HepG2 (cell line): Measurements from ENCODE around the gene SERPINA3. TPM values are rescaled to one million over a fixed set of nuclear protein-coding genes. Genes with fewer than 3 reads are reported as not detected.
A peak's percentile ranks its signal among the peaks of the same experiment; 100 is the strongest.

Source experiments
- ATAC-seq: fragments of 200-7000 bp; cut with Tn5 transposase; 3 replicates; pipeline ENCODE4 v1.9.1; 2020; ENCODE audit warnings: mild to moderate bottlenecking, moderate library complexity
- BruUV-seq: library from RNA; stranded (reverse); fragments of 400-500 nt; replicated peaks from 2 replicates; lab custom pipeline; 2021; lab: Mats Ljungman, UMichigan
- CTCF ChIA-PET: fragments of 300-600 bp; formaldehyde crosslinking; extraction: SDS; loops from one replicate; lab custom pipeline; 2021; ENCODE audit warnings: low total read pairs, inconsistent platforms, low intra/inter-chr PET ratio; lab: Yijun Ruan, JAX
- POLR2A ChIA-PET: fragments of 350-600 bp; sonication (Branson Sonifier 250); formaldehyde crosslinking; loops from one replicate; lab custom pipeline; 2020; ENCODE audit warnings: antibody characterized with exemption, inconsistent platforms; lab: Yijun Ruan, JAX
- DNase-seq: peaks from one replicate; pipeline ENCODE4 v3.0.0-alpha.2; 2015; ENCODE audit warnings: low spot score
- FAIRE-seq: peaks from 3 replicates; lab custom pipeline; 2011; peaks lifted over from hg19 to GRCh38; lab: Jason Lieb, UNC
- H2AFZ ChIP-seq: one replicate; pipeline ENCODE4 v1.6.1; 2011; ENCODE audit warnings: low read length, inconsistent platforms
- H3K27ac ChIP-seq: fragments of 300-600 bp; 3 replicates; pipeline ENCODE4 v1.8.0; 2011; ENCODE audit warnings: mixed run types, mild to moderate bottlenecking, mixed read lengths, low read length, inconsistent platforms; ENCODE audit not compliant: insufficient read depth; ENCODE audit errors: extremely low read length
- H3K27me3 ChIP-seq, 2 experiments: fragments of 200-600 bp in 1 of 2; 2 replicates in 1 of 2; 3 replicates in 1 of 2; pipeline versions ENCODE4 v1.6.0 to v1.8.0; 2011; ENCODE audit warnings: low read length in 2 of 2, mild to moderate bottlenecking in 2 of 2, moderate library complexity in 2 of 2, inconsistent platforms in 1 of 2; ENCODE audit not compliant: insufficient read depth in 2 of 2, control insufficient read depth in 1 of 2
- H3K36me3 ChIP-seq, 2 experiments: fragments of 200-600 bp in 1 of 2; replicated peaks in 1 of 2; 2 replicates in 1 of 2; 3 replicates in 1 of 2; pipeline versions ENCODE4 v1.5.1 to v1.8.0; 2011; ENCODE audit warnings: low read length in 2 of 2, inconsistent platforms in 1 of 2; ENCODE audit not compliant: insufficient read depth in 2 of 2, control insufficient read depth in 1 of 2
- H3K4me1 ChIP-seq: 2 replicates; pipeline ENCODE4 v1.5.1; 2012; ENCODE audit warnings: low read length, inconsistent platforms; ENCODE audit not compliant: insufficient read depth
- H3K4me2 ChIP-seq: 2 replicates; pipeline ENCODE4 v1.6.0; 2011; ENCODE audit warnings: low read depth, low read length, inconsistent platforms
- H3K4me3 ChIP-seq, 3 experiments: fragments of 200-600 bp in 1 of 3; sonication (generic), shearing (Covaris generic) in 1 of 3; replicated peaks in 1 of 3; 2 replicates each; pipeline ENCODE4 v1.5.1; 2011 to 2016; ENCODE audit warnings: low read length in 3 of 3, inconsistent platforms in 2 of 3, low read depth in 2 of 3, mild to moderate bottlenecking in 2 of 3, control low read depth in 1 of 3, mixed read lengths in 1 of 3; ENCODE audit not compliant: insufficient read depth in 1 of 3
- H3K79me2 ChIP-seq: one replicate; pipeline ENCODE4 v1.6.1; 2011; ENCODE audit warnings: low read length, inconsistent platforms; ENCODE audit not compliant: insufficient read depth
- H3K9ac ChIP-seq: 2 replicates; pipeline ENCODE4 v1.6.0; 2011; ENCODE audit warnings: mild to moderate bottlenecking, low read depth, low read length, inconsistent platforms; ENCODE audit not compliant: insufficient read depth
- H3K9me3 ChIP-seq: 2 replicates; pipeline ENCODE4 v1.5.1; 2012; ENCODE audit warnings: mild to moderate bottlenecking, low read length
- H4K20me1 ChIP-seq: 2 replicates; pipeline ENCODE4 v1.6.0; 2011; ENCODE audit warnings: inconsistent platforms, mild to moderate bottlenecking, low read length, moderate library complexity; ENCODE audit not compliant: insufficient read depth
- CHCHD3 ChIP-seq: sonication (generic); formaldehyde crosslinking; IDR thresholded peaks from 2 replicates; pipeline ENCODE4 v1.8.0; 2022; ENCODE audit warnings: mild to moderate bottlenecking, missing genetic modification reagents, moderate library complexity
- GTF2F1 ChIP-seq: fragments of 150-350 bp; IDR thresholded peaks from 2 replicates; pipeline ENCODE4 v1.6.1; 2014; ENCODE audit warnings: low read length
- KDM5A ChIP-seq: fragments of 200-600 bp; sonication (generic); IDR thresholded peaks from 2 replicates; pipeline ENCODE4 v1.7.0; 2018; ENCODE audit warnings: antibody characterized with exemption, mild to moderate bottlenecking, low read length, borderline replicate concordance
- KLF6 ChIP-seq: IDR thresholded peaks from 2 replicates; pipeline ENCODE4 v1.8.0; 2016; ENCODE audit warnings: missing biosample characterization, missing genetic modification reagents
- PAF1 ChIP-seq: IDR thresholded peaks from 2 replicates; pipeline ENCODE4 v1.6.1; 2016; ENCODE audit warnings: missing genetic modification reagents, missing compliant biosample characterization
- POLR2A ChIP-seq, 2 experiments: IDR thresholded peaks; 2 replicates each; pipeline ENCODE4 v1.6.1; 2011; ENCODE audit warnings: low read depth in 2 of 2, low read length in 2 of 2, mild to moderate bottlenecking in 1 of 2, moderate library complexity in 1 of 2; ENCODE audit not compliant: insufficient read depth in 1 of 2
- POLR2AphosphoS5 ChIP-seq: IDR thresholded peaks from 2 replicates; pipeline ENCODE4 v1.6.1; 2012; ENCODE audit warnings: low read depth, low read length
- RBFOX2 ChIP-seq: fragments of 200-400 bp; formaldehyde crosslinking; IDR thresholded peaks from 2 replicates; pipeline ENCODE4 v1.6.1; 2017; ENCODE audit warnings: low read depth, mild to moderate bottlenecking, low read length
- ZNF260 ChIP-seq: sonication (generic); formaldehyde crosslinking; IDR thresholded peaks from 2 replicates; pipeline ENCODE4 v1.4.0; 2020; ENCODE audit warnings: missing genetic modification reagents, low read depth, mild to moderate bottlenecking, borderline replicate concordance
- ZNF317 ChIP-seq: sonication (generic); formaldehyde crosslinking; IDR thresholded peaks from 2 replicates; pipeline ENCODE4 v1.5.0; 2020; ENCODE audit warnings: mild to moderate bottlenecking, missing genetic modification reagents
- ZNF546 ChIP-seq: sonication (generic); formaldehyde crosslinking; conservative IDR thresholded peaks from 2 replicates; pipeline ENCODE4 v1.8.1; 2023; ENCODE audit warnings: mild to moderate bottlenecking, missing genetic modification reagents
- ZNF678 ChIP-seq: sonication (generic); formaldehyde crosslinking; IDR thresholded peaks from 2 replicates; pipeline ENCODE4 v1.4.0; 2020; ENCODE audit warnings: mild to moderate bottlenecking, missing genetic modification reagents
- WGBS: methylation state at CpG from one replicate; pipeline ENCODE4 v1.1.6; 2017; ENCODE audit warnings: low lambda C conversion rate; 5-methylcytosine and 5-hydroxymethylcytosine counted together
- in situ Hi-C: cut with HindIII; loops from 2 replicates; pipeline ENCODE4 v1.10.0; 2017; ENCODE audit warnings: low pct_unique_long_range_greater_than_20kb; ENCODE audit not compliant: extremely low pct_ligation_motif_present
- intact Hi-C: fragments of 100-400 bp; cut with micrococcal nuclease; formaldehyde crosslinking; loops from one replicate; pipeline ENCODE4 v1.10.0; 2022; ENCODE audit not compliant: unreplicated experiment
- polyA plus RNA-seq, 8 experiments: library from polyadenylated mRNA; depleted of rRNA in 3 of 8; stranded (reverse) in 7 of 8; unstranded in 1 of 8; fragments of >200 nt; fragmentation: Illumina TruSeq in 4 of 8; extraction: Trizol in 4 of 8; gene quantifications; 2 replicates each; pipeline versions ENCODE4 v1.2.1 to v1.2.3, GENCODE V29; 2011 to 2016; ENCODE audit warnings: low read depth in 4 of 8, missing spikeins in 1 of 8, mixed read lengths in 1 of 8; ENCODE audit not compliant: insufficient read depth in 1 of 8
- total RNA-seq, 5 experiments: library from RNA; depleted of rRNA; stranded (reverse); fragments of >200 nt; fragmentation: Illumina TruSeq; extraction: Trizol; gene quantifications; 2 replicates each; pipeline ENCODE4 v1.2.3, GENCODE V29; 2016; ENCODE audit warnings: low read depth in 1 of 5
- TF ChIP-seq, protein P1 (sequence below): sonication (generic); formaldehyde crosslinking; IDR thresholded peaks from 2 replicates; pipeline ENCODE4 v1.5.1; 2020; ENCODE audit warnings: mild to moderate bottlenecking, missing genetic modification reagents
- TF ChIP-seq, protein P2 (sequence below): sonication (generic); formaldehyde crosslinking; IDR thresholded peaks from 2 replicates; pipeline ENCODE4 v1.4.0; 2020; ENCODE audit warnings: missing genetic modification reagents

SERPINA3 gene
- total and polyA plus RNA-seq, 2 of the 13 experiments (the other 11 are each of a cell fraction or from before 2014, with no cell fraction given), result 825 to 2,200 TPM

DNA sequence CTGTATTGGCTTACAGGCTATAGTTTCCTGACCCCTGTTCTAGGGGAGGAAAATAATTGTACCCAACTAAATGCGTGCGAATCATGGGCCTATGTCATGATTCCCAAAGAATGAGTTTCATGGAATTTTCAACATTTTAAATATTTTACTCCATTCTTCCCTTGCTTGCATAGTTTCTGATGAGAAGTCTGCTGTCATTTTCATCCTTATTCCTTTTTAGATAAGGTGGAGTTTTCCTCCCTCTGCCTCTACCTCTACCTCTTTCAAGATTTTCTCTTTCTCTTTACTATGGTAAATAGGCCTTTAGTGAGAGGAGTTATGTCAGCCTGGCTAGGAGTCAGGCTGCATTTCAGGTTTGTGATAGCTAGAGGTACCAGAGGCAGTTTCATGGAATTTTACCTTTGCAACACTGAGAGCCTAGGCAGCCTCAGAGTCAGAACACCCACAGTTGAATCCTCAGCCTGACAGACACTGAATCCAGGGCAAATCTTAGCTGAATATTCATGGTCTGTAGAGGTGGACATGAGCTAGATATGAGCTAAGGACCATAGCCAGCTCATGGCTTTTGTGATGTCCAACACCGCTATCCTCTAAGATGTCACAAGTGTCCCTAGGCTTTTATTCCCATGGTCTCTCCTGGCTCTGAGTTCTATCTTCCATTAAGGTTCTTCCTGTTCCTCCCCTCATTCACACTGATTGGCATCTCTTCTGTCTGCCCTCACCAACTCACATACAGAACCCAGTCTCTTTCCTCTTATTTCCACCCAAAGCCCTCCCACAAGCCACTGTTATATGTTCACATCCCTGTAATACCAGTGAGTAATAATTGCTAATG lies 6.0 kb downstream of the SERPINA3 start:
- POLR2A ChIA-PET, result interaction anchor here (0.9 to 19.0 kb wide), 8 partner anchors 19 to 96 kb away, joined by 3 to 638 read pairs (median 4); partner anchors contain the start of genes SERPINA4 and SERPINA5
- in situ Hi-C loops, result no loop called here
- no TSS peak for BruUV-seq

More for the DNA sequence above, 6.0 kb downstream of the SERPINA3 start:
- DNase-seq (no peak), FAIRE-seq (no peak), ATAC-seq (no peak)
- CTCF ChIA-PET, result no interaction called here
- Histone ChIP-seq H4K20me1 (peaks cover 57% of the 10 kb centered on the region; the same call in 1 of the 2 replicates), H3K27ac (no peak overlapping the region), H3K9me3 (peaks cover 17% of the 10 kb centered on the region), H3K4me1 (peaks cover 74% of the 10 kb centered on the region), H3K27me3 (no peaks in the 10 kb centered on the region; a peak in 1 of 5 replicates), H3K79me2 (peaks cover 45% of the 10 kb centered on the region), H3K4me3 (peak overlapping the region in 1 of 3 experiments; percentile 20; a peak in 1 of 6 replicates), H3K4me2 (peak overlapping the region; percentile 97), H2AFZ (no peak overlapping the region), H3K9ac (no peak overlapping the region), H3K36me3 (peaks cover 43 to 90% of the 10 kb centered on the region in 2 experiments)
- intact Hi-C loops, result loop anchor here (5.0 kb wide), 2 partner anchors 36 to 64 kb away; partner anchors contain the start of gene SERPINA5
- 98% methylated on average over 3 of the region's 3 CpGs for WGBS
- no peak for TF ChIP-seq ZNF546 (CRISPR knock-in tag)
- TF ChIP-seq, protein P1, sequence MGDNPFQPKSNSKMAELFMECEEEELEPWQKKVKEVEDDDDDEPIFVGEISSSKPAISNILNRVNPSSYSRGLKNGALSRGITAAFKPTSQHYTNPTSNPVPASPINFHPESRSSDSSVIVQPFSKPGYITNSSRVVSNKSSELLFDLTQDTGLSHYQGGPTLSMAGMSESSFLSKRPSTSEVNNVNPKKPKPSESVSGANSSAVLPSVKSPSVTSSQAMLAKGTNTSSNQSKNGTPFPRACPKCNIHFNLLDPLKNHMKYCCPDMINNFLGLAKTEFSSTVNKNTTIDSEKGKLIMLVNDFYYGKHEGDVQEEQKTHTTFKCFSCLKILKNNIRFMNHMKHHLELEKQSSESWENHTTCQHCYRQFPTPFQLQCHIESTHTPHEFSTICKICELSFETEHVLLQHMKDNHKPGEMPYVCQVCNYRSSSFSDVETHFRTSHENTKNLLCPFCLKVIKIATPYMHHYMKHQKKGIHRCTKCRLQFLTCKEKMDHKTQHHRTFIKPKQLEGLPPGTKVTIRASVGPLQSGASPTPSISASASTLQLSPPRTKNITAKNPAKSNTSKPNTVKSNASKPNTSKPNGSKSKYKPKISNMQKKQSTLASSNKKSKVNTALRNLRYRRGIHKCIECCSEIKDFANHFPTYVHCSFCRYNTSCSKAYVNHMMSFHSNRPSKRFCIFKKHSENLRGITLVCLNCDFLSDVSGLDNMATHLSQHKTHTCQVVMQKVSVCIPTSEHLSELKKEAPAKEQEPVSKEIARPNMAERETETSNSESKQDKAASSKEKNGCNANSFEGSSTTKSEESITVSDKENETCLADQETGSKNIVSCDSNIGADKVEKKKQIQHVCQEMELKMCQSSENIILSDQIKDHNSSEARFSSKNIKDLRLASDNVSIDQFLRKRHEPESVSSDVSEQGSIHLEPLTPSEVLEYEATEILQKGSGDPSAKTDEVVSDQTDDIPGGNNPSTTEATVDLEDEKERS, result peak; percentile 70; the same call in 1 of the 2 replicates
- 0 out of 2 replicates have a peak, but pooled peaks have one; percentile 28 for TF ChIP-seq PAF1 (CRISPR knock-in tag)
- TF ChIP-seq KDM5A, result no peak
- no peak for TF ChIP-seq GTF2F1
- no peak for TF ChIP-seq ZNF678 (CRISPR knock-in tag)
- TF ChIP-seq POLR2A (IDR thresholded peaks at IDR 0.05; ENCODE audit: insufficient read depth in 1 of 2, low read depth in 2 of 2, low read length in 2 of 2), result peak in 1 of 2 experiments; percentile 21; a peak in 1 of 4 replicates
- peak; percentile 13; the same call in 1 of the 2 replicates for TF ChIP-seq POLR2AphosphoS5
- TF ChIP-seq, protein P2, sequence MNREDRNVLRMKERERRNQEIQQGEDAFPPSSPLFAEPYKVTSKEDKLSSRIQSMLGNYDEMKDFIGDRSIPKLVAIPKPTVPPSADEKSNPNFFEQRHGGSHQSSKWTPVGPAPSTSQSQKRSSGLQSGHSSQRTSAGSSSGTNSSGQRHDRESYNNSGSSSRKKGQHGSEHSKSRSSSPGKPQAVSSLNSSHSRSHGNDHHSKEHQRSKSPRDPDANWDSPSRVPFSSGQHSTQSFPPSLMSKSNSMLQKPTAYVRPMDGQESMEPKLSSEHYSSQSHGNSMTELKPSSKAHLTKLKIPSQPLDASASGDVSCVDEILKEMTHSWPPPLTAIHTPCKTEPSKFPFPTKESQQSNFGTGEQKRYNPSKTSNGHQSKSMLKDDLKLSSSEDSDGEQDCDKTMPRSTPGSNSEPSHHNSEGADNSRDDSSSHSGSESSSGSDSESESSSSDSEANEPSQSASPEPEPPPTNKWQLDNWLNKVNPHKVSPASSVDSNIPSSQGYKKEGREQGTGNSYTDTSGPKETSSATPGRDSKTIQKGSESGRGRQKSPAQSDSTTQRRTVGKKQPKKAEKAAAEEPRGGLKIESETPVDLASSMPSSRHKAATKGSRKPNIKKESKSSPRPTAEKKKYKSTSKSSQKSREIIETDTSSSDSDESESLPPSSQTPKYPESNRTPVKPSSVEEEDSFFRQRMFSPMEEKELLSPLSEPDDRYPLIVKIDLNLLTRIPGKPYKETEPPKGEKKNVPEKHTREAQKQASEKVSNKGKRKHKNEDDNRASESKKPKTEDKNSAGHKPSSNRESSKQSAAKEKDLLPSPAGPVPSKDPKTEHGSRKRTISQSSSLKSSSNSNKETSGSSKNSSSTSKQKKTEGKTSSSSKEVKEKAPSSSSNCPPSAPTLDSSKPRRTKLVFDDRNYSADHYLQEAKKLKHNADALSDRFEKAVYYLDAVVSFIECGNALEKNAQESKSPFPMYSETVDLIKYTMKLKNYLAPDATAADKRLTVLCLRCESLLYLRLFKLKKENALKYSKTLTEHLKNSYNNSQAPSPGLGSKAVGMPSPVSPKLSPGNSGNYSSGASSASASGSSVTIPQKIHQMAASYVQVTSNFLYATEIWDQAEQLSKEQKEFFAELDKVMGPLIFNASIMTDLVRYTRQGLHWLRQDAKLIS (CRISPR knock-in tag), result 0 out of 2 replicates have a peak, but pooled peaks have one; percentile 26
- TF ChIP-seq KLF6 (CRISPR knock-in tag), result 0 out of 2 replicates have a peak, but pooled peaks have one; percentile 21
- peak; percentile 86 for TF ChIP-seq RBFOX2
- no peak for TF ChIP-seq CHCHD3 (CRISPR knock-in tag)
- no peak for TF ChIP-seq ZNF260 (CRISPR knock-in tag)
- TF ChIP-seq ZNF317 (CRISPR knock-in tag), result peak; percentile 100
